Measurements from ENCODE around the gene CFAP46.

CFAP46 gene

DNA sequence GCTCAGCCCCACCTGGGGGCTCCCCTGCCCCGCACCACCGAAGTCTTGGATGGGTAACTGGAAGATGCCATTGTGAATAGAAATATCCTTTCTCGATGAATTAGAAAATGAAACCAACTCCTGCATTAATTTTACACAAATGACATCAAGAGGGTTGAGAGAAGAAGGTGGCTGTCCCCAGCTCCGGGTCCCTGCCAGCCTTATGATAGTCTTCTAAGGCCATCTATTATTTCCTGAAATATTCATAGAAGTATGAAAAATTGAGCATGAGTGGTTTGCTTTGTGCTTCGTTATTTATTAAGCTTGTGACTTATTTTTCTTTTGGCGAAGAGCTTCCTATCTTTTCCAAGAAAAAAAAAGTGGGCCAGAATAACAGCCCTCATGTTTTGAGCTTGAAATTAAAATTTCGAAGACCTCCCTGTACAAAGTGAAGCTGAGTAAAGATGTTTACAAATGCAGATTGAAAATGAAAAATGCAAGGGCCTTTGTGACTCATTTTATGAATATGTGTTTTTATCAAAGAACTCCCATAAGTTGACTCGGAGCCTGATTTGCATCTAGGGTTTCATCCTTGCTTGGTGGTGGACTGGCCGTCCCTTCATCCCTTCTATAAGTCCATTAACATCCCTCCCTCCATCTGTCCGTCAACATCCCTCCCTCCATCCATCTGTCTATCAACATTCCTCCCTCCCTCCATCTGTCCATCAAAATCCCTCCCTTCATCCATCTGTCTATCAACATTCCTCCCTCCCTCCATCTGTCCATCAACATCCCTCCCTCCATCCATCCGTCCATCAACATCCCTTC, 20.5 kb upstream of the CFAP46 start:
- TF ChIP-seq, protein P1, sequence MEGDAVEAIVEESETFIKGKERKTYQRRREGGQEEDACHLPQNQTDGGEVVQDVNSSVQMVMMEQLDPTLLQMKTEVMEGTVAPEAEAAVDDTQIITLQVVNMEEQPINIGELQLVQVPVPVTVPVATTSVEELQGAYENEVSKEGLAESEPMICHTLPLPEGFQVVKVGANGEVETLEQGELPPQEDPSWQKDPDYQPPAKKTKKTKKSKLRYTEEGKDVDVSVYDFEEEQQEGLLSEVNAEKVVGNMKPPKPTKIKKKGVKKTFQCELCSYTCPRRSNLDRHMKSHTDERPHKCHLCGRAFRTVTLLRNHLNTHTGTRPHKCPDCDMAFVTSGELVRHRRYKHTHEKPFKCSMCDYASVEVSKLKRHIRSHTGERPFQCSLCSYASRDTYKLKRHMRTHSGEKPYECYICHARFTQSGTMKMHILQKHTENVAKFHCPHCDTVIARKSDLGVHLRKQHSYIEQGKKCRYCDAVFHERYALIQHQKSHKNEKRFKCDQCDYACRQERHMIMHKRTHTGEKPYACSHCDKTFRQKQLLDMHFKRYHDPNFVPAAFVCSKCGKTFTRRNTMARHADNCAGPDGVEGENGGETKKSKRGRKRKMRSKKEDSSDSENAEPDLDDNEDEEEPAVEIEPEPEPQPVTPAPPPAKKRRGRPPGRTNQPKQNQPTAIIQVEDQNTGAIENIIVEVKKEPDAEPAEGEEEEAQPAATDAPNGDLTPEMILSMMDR (IDR thresholded peaks at IDR 0.05; ENCODE audit: borderline replicate concordance, extremely low read depth, low read length, poor library complexity, severe bottlenecking) = no peak
- TF ChIP-seq EZH2 (IDR thresholded peaks at IDR 0.05; ENCODE audit: borderline replicate concordance, low read depth, low read length, severe bottlenecking) = no peak
- H3K79me2 ChIP-seq (ENCODE audit: insufficient read depth, low read length) = no peaks in the 10 kb centered on the region
- H3K4me3 ChIP-seq (ENCODE audit: low read depth in 1 of 2, low read length in 2 of 2) = no peak overlapping the region; a peak in 1 of 4 replicates
- no peaks in the 10 kb centered on the region for H4K20me1 ChIP-seq (ENCODE audit: insufficient read depth, low read length)
- H3K36me3 ChIP-seq (ENCODE audit: insufficient read depth, low read length) = no peaks in the 10 kb centered on the region
- no peak overlapping the region for H2AFZ ChIP-seq (ENCODE audit: low read depth, low read length)
- no peak overlapping the region for H3K9ac ChIP-seq (ENCODE audit: low read depth, low read length)
- H3K27ac ChIP-seq (ENCODE audit: low read length) = no peak overlapping the region
- no peak for DNase-seq
- ATAC-seq (ENCODE audit: insufficient read depth, low read depth) = no peak
- H3K27me3 ChIP-seq (ENCODE audit: insufficient read depth, low read length, poor library complexity) = peaks cover 7% of the 10 kb centered on the region
- no peaks in the 10 kb centered on the region for H3K9me3 ChIP-seq (ENCODE audit: insufficient read depth, low read length, severe bottlenecking)
- H3K4me2 ChIP-seq (ENCODE audit: insufficient read depth, low read length) = peak overlapping the region; percentile 47
- H3K4me1 ChIP-seq (ENCODE audit: insufficient read depth, low read length) = no peaks in the 10 kb centered on the region

DNA sequence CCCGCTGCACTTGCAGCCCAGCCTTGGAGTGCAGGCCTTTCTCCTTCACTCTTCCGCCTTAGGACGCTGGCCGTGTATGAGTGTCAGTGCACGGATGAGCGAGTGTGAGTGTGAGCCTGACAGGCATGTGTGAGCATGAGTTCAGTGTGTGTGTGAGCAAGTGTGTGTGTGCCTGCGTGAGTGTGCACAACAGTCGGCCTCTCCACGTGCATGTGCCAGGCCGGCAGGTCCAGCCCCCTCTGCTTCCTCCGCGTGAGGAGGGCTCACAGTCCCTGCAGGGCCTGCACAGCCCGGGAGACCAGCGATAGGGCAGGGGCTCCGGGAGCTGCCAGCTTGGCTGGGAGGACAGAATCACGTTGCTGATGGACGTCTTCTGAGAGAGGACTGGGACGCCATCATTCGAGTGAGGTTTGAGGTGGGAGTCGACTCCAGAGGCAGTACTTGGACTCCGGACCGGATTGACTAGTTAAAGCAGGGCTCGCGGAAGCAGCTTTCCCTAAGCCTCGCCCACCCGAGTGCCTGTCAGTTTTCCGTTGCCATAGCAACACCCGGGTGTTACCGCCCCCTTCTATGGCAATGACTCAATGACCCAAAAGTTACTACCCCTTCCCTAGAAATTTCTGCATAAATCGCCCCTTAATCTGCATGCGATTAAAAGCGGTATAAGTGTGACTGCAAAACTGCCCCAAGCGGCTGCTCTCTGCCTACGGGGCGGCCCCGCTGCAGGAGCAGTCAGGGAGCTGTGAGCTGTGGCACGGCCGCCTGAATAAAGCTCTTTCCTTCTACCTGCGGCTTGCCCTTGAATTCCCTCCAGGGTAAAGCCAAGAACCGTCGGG, 19.6 kb upstream of the CFAP46 start:
- Histone ChIP-seq H4K20me1 (ENCODE audit: insufficient read depth, low read length) (no peaks in the 10 kb centered on the region), H3K27ac (ENCODE audit: low read length) (no peak overlapping the region), H3K9ac (ENCODE audit: low read depth, low read length) (no peak overlapping the region), H3K36me3 (ENCODE audit: insufficient read depth, low read length) (no peaks in the 10 kb centered on the region), H3K4me1 (ENCODE audit: insufficient read depth, low read length) (no peaks in the 10 kb centered on the region), H3K79me2 (ENCODE audit: insufficient read depth, low read length) (no peaks in the 10 kb centered on the region), H3K27me3 (ENCODE audit: insufficient read depth, low read length, poor library complexity) (peaks cover 3% of the 10 kb centered on the region), H2AFZ (ENCODE audit: low read depth, low read length) (no peak overlapping the region), H3K4me3 (ENCODE audit: low read depth in 1 of 2, low read length in 2 of 2) (no peak overlapping the region; a peak in 1 of 4 replicates), H3K4me2 (ENCODE audit: insufficient read depth, low read length) (peak overlapping the region; percentile 47), H3K9me3 (ENCODE audit: insufficient read depth, low read length, severe bottlenecking) (no peaks in the 10 kb centered on the region)
- no peak for TF ChIP-seq EZH2 (IDR thresholded peaks at IDR 0.05; ENCODE audit: borderline replicate concordance, low read depth, low read length, severe bottlenecking)
- TF ChIP-seq, protein P1 (IDR thresholded peaks at IDR 0.05; ENCODE audit: borderline replicate concordance, extremely low read depth, low read length, poor library complexity, severe bottlenecking) = no peak
- DNase-seq = no peak
- ATAC-seq (ENCODE audit: insufficient read depth, low read depth) = 0 out of 3 replicates have a peak, but pooled peaks have one; percentile 39

GRCh38 chr10:132961420-132961786, 19.0 kb upstream of the CFAP46 start:
- Histone ChIP-seq H3K4me2 (ENCODE audit: insufficient read depth, low read length) (no peak overlapping the region), H4K20me1 (ENCODE audit: insufficient read depth, low read length) (no peaks in the 10 kb centered on the region), H3K27me3 (ENCODE audit: insufficient read depth, low read length, poor library complexity) (peaks cover 3% of the 10 kb centered on the region), H3K36me3 (ENCODE audit: insufficient read depth, low read length) (no peaks in the 10 kb centered on the region), H3K4me1 (ENCODE audit: insufficient read depth, low read length) (no peaks in the 10 kb centered on the region), H3K27ac (ENCODE audit: low read length) (no peak overlapping the region), H3K9me3 (ENCODE audit: insufficient read depth, low read length, severe bottlenecking) (no peaks in the 10 kb centered on the region), H2AFZ (ENCODE audit: low read depth, low read length) (no peak overlapping the region), H3K4me3 (ENCODE audit: low read depth in 1 of 2, low read length in 2 of 2) (no peak overlapping the region), H3K79me2 (ENCODE audit: insufficient read depth, low read length) (no peaks in the 10 kb centered on the region), H3K9ac (ENCODE audit: low read depth, low read length) (no peak overlapping the region)
- DNase-seq (no peak), ATAC-seq (ENCODE audit: insufficient read depth, low read depth) (no peak)
- TF ChIP-seq EZH2 (IDR thresholded peaks at IDR 0.05; ENCODE audit: borderline replicate concordance, low read depth, low read length, severe bottlenecking) = no peak
- TF ChIP-seq, protein P1 (IDR thresholded peaks at IDR 0.05; ENCODE audit: borderline replicate concordance, extremely low read depth, low read length, poor library complexity, severe bottlenecking) = no peak
